Keratinocyte (primary cell): ENCODE results near the gene SIM2.

ENCODE experiments used
- CTCF ChIP-seq, 3 experiments: IDR thresholded peaks in 1 of 3; conservative IDR thresholded peaks in 1 of 3; optimal IDR thresholded peaks in 1 of 3; 2 replicates in 2 of 3; 3 replicates in 1 of 3; pipeline versions ENCODE3 to v1.5.1; 2011; ENCODE audit warnings: low read length in 3 of 3, mild to moderate bottlenecking in 3 of 3, moderate library complexity in 2 of 3, control low read depth in 1 of 3, inconsistent platforms in 1 of 3; ENCODE audit not compliant: insufficient read depth in 2 of 3; ENCODE audit errors: extremely low read depth in 1 of 3
- EZH2 ChIP-seq: IDR thresholded peaks from one replicate; pipeline ENCODE4 v1.6.1; 2012; ENCODE audit warnings: inconsistent platforms, mild to moderate bottlenecking, low read length, moderate library complexity

GRCh38 chr21:36698385-36698980 is 432 bp upstream of the SIM2 start:
- TF ChIP-seq CTCF (optimal IDR thresholded peaks at IDR 0.05 in 1 of 3, IDR thresholded peaks at IDR 0.05 in 1 of 3, conservative IDR thresholded peaks at IDR 0.05 in 1 of 3; ENCODE audit: extremely low read depth in 1 of 3, insufficient read depth in 2 of 3, low read length in 3 of 3): no peak
- no peak for TF ChIP-seq EZH2
